Body of pancreas (tissue), 4 donors: ENCODE measurements around the gene DLEC1.

Experiments
- CTCF ChIP-seq, 7 experiments: fragments of 450-650 bp in 4 of 7; fragments of 200-600 bp in 3 of 7; sonication (generic) in 3 of 7; IDR thresholded peaks; one replicate each; pipeline ENCODE4 v1.5.1; 2016 to 2019; ENCODE audit warnings: antibody characterized with exemption in 7 of 7
- POLR2A ChIP-seq, 3 donors: fragments of 450-650 bp; IDR thresholded peaks; one replicate each; pipeline ENCODE4 v1.6.1; 2016; ENCODE audit warnings: antibody characterized with exemption in 3 of 3, mild to moderate bottlenecking in 2 of 3

GRCh38 chr3:38155825-38156224, 116.8 kb downstream of the DLEC1 start:
- TF ChIP-seq CTCF (IDR thresholded peaks at IDR 0.05) (no peak), POLR2A (IDR thresholded peaks at IDR 0.05) (no peak)
